Pancreas (tissue), 10 donors: Measurements from ENCODE around the gene CES2. TPM values are rescaled to one million over a fixed set of nuclear protein-coding genes. Genes with fewer than 3 reads are reported as not detected.

Experiments used
- ATAC-seq, 4 donors: fragments of 200-7000 bp; cut with Tn5 transposase; one replicate each; pipeline versions ENCODE4 v1.8.0 to v1.9.1; 2020; ENCODE audit warnings: mild to moderate bottlenecking in 4 of 4, moderate library complexity in 4 of 4
- DNase-seq, 6 donors: peaks; one replicate each; pipeline ENCODE4 v3.0.0-alpha.2; 2020
- FAIRE-seq: peaks from 2 replicates; lab custom pipeline; 2012; peaks lifted over from hg19 to GRCh38; lab: Jason Lieb, UNC
- H3K27ac ChIP-seq, 4 donors: fragments of 200-600 bp; sonication (generic); 1 replicate in 3 of 4; 2 replicates in 1 of 4; pipeline versions ENCODE4 v1.5.0 to v1.8.0; 2020
- H3K27me3 ChIP-seq, 4 donors: fragments of 200-600 bp; one replicate each; pipeline ENCODE4 v1.8.0; 2021
- H3K36me3 ChIP-seq, 3 donors: fragments of 200-600 bp; sonication (generic) in 1 of 3; one replicate each; pipeline versions ENCODE4 v1.5.0 to v1.8.0; 2020 to 2021
- H3K4me1 ChIP-seq, 3 donors: fragments of 200-600 bp; one replicate each; pipeline ENCODE4 v1.8.0; 2021
- H3K4me3 ChIP-seq, 4 donors: fragments of 200-600 bp; sonication (generic) in 2 of 4; one replicate each; pipeline versions ENCODE4 v1.5.0 to v1.8.0; 2020 to 2021
- H3K9me3 ChIP-seq, 4 donors: fragments of 200-600 bp; one replicate each; pipeline ENCODE4 v1.8.0; 2021
- CTCF ChIP-seq, 4 donors: fragments of 200-600 bp; sonication (generic) in 3 of 4; IDR thresholded peaks; one replicate each; pipeline versions ENCODE4 v1.5.0 to v1.8.0; 2021; ENCODE audit warnings: antibody characterized with exemption in 4 of 4
- WGBS, 2 donors: extraction: QIAGEN DNeasy Blood & Tissue Kit; methylation state at CpG; one replicate each; pipeline ENCODE4 v1.1.7; 2013; 5-methylcytosine and 5-hydroxymethylcytosine counted together
- intact Hi-C, 3 donors: fragments of 100-400 bp; cut with DNase I; formaldehyde crosslinking; loops; one replicate each; pipeline versions ENCODE4 v1.11.1 to v1.14.2; 2022
- polyA plus RNA-seq, 2 donors: library from polyadenylated mRNA; stranded (reverse); fragments of 200-250 nt; gene quantifications; one replicate each; pipeline ENCODE4 v1.2.3, GENCODE V29; 2013
- total RNA-seq, 6 donors: library from RNA; stranded (reverse); fragmentation: NEBNext Ultra II Directional in 4 of 6; extraction: Animal tissue kit (Norgen Biotek cat#: 25700) in 4 of 6; gene quantifications; one replicate each; pipeline versions ENCODE4 v1.2.1 to v1.2.4, GENCODE V29; 2021 to 2023
- donor health status: healthy with polysubstance abuse.
- donor health status: DM: no; HTN: no; CAD: no; lungs with moderate emphysema.
- donor health status: DM: no; HTN: no; CAD: no.
- donor health status: control.
- donor health status: control.
- donor health status: Bipolar disorder and iron deficiency.
- donor health status: DM: yes; HTN: yes; CAD: no.
- donor health status: DM: no; HTN: no; CAD: no.
- donor health status: DM: no; HTN: no; CAD: no.
- donor health status: DM: yes; HTN: yes; CAD: no.

Gene CES2
- total and polyA plus RNA-seq, 8 donors = 14.3 to 23.1 (median 17.3) TPM

DNA sequence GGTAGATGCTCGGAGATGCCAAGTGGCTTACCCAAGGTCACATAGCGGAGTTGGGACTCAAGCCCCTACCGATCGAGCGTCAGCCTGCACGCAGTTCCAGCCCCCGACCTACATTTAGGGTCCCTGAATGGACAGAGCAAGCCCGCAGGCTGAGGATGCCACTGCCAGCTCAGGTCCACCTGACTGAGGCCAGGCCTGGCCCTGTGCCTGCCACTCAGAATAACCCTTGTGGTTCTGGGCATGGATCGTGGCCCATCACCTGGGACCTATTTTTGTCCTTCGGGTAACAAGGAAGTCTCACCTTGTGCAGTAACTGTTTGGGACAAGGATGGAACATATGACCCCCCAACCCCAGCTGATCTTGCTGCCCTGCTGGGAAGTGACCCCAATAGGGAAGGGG lies 33.7 kb upstream of the CES2 start:
- Histone ChIP-seq H3K27ac (no peak overlapping the region), H3K4me1 (peaks cover 6 to 15% (median 14%) of the 10 kb centered on the region in 3 donors), H3K36me3 (no peaks in the 10 kb centered on the region), H3K9me3 (no peaks in the 10 kb centered on the region), H3K4me3 (no peak overlapping the region), H3K27me3 (no peaks in the 10 kb centered on the region)
- no peak for TF ChIP-seq CTCF (IDR thresholded peaks at IDR 0.05)
- intact Hi-C loops = loop anchor here in 1 of 3 donors (10.0 kb wide), 1 partner anchor 53 kb away; no protein-coding TSS in a partner anchor
- FAIRE-seq (no peak), ATAC-seq (no peak), DNase-seq (no peak)
- 76 to 84% methylated on average over 10 of the region's 10 CpGs for WGBS, 2 donors

DNA sequence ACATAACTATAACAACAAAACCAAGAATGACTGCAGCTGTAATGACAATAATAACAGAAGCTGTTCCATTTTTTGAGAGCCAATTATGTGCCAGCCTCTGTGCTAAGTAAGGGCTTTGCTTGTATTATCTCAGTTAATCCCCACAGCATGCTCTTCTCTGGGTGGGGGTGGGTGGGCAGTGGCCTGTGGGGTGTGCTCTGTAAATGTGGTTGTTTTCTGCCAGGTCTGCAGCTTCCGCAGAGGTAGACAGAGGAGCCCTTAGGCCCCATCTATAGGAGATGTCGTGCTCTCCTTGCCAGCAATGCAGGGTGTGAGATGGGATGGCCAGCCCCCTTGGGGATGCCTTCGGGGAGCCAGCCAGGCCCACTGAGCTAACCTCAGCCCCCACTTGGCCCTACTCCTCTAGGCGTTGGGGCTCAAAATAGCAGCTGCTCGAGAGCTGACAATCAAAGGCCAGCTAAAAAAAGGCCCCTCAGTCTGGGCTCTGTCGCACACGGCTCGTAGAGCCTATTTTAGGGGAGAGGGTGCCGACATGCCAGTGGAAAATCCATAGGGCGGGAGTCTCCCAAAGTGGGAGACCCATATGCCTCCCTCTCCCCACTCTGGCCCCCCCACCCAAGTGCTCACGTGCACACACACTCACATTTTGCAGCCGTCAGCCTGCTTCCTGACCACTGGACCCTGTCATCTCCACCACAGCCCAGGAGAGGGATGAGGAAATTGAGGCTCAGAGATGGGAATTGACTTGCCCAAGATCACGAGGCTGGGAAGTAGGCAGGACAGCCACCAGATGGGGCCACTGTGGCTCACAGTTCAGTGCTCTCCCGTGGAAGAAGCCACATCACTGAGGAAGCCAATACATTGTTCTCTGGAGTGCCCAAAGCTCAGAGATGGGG lies 32.4 kb upstream of the CES2 start:
- no peak for TF ChIP-seq CTCF (IDR thresholded peaks at IDR 0.05)
- H3K27ac ChIP-seq = no peak overlapping the region
- no peak for ATAC-seq
- no peaks in the 10 kb centered on the region for H3K36me3 ChIP-seq
- no peak overlapping the region for H3K4me3 ChIP-seq
- H3K27me3 ChIP-seq = no peaks in the 10 kb centered on the region
- peaks cover 6 to 15% (median 14%) of the 10 kb centered on the region in 3 donors for H3K4me1 ChIP-seq
- FAIRE-seq = no peak
- DNase-seq = peak in 1 of 6 donors; percentile 18
- 85 to 86% methylated on average over 14 of the region's 14 CpGs for WGBS, 2 donors
- intact Hi-C loops = loop anchor here in 1 of 3 donors (10.0 kb wide), 1 partner anchor 52 kb away; no protein-coding TSS in a partner anchor
- no peaks in the 10 kb centered on the region for H3K9me3 ChIP-seq

GRCh38 chr16:66903544-66904427 lies 31.5 kb upstream of the CES2 start:
- TF ChIP-seq CTCF (IDR thresholded peaks at IDR 0.05) = no peak
- H3K9me3 ChIP-seq = no peaks in the 10 kb centered on the region
- DNase-seq (no peak), ATAC-seq (no peak), FAIRE-seq (no peak)
- H3K27me3 ChIP-seq = no peaks in the 10 kb centered on the region
- H3K27ac ChIP-seq = no peak overlapping the region
- no peak overlapping the region for H3K4me3 ChIP-seq
- H3K36me3 ChIP-seq = no peaks in the 10 kb centered on the region
- WGBS, 2 donors = 69 to 72% methylated on average over 11 of the region's 11 CpGs
- H3K4me1 ChIP-seq = peaks cover 6 to 15% (median 14%) of the 10 kb centered on the region in 3 donors
- intact Hi-C loops = loop anchor here in 1 of 3 donors (10.0 kb wide), 1 partner anchor 51 kb away; no protein-coding TSS in a partner anchor

DNA sequence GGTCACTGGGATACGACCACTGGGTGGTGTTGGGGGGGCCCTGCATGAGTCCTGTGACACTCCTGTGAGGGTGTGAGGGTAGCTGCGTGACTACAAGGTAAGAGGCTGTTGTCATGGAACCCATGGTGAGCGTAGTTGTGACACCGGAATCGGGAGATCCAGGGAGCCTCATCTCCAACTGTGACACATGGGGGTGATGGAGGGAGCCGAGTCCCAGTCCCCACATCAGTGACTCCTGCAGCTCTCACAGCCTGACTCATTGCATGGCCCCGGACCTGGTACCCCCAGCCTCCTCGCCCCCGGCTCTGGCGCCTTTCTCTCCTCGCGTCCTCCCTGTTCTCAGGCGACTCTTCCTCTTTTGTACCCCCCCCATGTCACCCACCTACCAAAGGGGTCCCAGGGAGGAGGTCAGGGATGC lies 30.9 kb upstream of the CES2 start:
- peaks cover 6 to 14% (median 11%) of the 10 kb centered on the region in 3 donors for H3K4me1 ChIP-seq
- ATAC-seq (no peak), FAIRE-seq (no peak), DNase-seq (no peak)
- no peaks in the 10 kb centered on the region for H3K36me3 ChIP-seq
- H3K4me3 ChIP-seq = no peak overlapping the region
- intact Hi-C loops = loop anchor here in 1 of 3 donors (10.0 kb wide), 1 partner anchor 50 kb away; no protein-coding TSS in a partner anchor
- no peaks in the 10 kb centered on the region for H3K27me3 ChIP-seq
- 93 to 94% methylated on average over 13 of the region's 13 CpGs for WGBS, 2 donors
- no peak overlapping the region for H3K27ac ChIP-seq
- no peak for TF ChIP-seq CTCF (IDR thresholded peaks at IDR 0.05)
- no peaks in the 10 kb centered on the region for H3K9me3 ChIP-seq
